Tibial nerve (tissue), 4 donors: ENCODE measurements around the gene ZCCHC3. TPM values are rescaled to one million over a fixed set of nuclear protein-coding genes. Genes with fewer than 3 reads are reported as not detected.
"Not testable (repeated sequence)": the region's sequence is repeated elsewhere in the genome, so short reads cannot be mapped to it uniquely, and the experiment has no call there.

ENCODE experiments used
- DNase-seq, 2 donors: peaks; one replicate each; pipeline ENCODE4 v3.0.0-alpha.2; 2019; ENCODE audit warnings: low spot score in 2 of 2
- H3K27ac ChIP-seq, 4 donors: fragments of 200-600 bp; sonication (generic) in 3 of 4; one replicate each; pipeline ENCODE4 v1.5.1; 2017 to 2019; ENCODE audit warnings: mild to moderate bottlenecking in 1 of 4
- H3K27me3 ChIP-seq, 2 donors: fragments of 200-600 bp; sonication (generic) in 1 of 2; one replicate each; pipeline versions ENCODE4 v1.5.1 to v1.6.0; 2017 to 2019
- H3K36me3 ChIP-seq, 3 donors: fragments of 200-600 bp; sonication (generic); one replicate each; pipeline ENCODE4 v1.5.1; 2018 to 2019
- H3K4me1 ChIP-seq, 4 donors: fragments of 200-600 bp; sonication (generic) in 3 of 4; one replicate each; pipeline ENCODE4 v1.5.1; 2017 to 2019
- H3K4me3 ChIP-seq, 4 donors: fragments of 200-600 bp; sonication (generic) in 3 of 4; one replicate each; pipeline ENCODE4 v1.5.1; 2017 to 2019; ENCODE audit warnings: mild to moderate bottlenecking in 1 of 4, moderate library complexity in 1 of 4
- H3K9me3 ChIP-seq, 4 donors: fragments of 200-600 bp; sonication (generic) in 3 of 4; one replicate each; pipeline ENCODE4 v1.5.1; 2017 to 2019
- CTCF ChIP-seq, 5 experiments: fragments of 200-600 bp in 3 of 5; fragments of 450-650 bp in 2 of 5; sonication (generic) in 3 of 5; IDR thresholded peaks; one replicate each; pipeline ENCODE4 v1.5.1; 2016 to 2019; ENCODE audit warnings: antibody characterized with exemption in 5 of 5, mild to moderate bottlenecking in 3 of 5, moderate library complexity in 2 of 5
- EP300 ChIP-seq, 2 donors: sonication (generic); formaldehyde crosslinking; IDR thresholded peaks; one replicate each; pipeline ENCODE4 v1.6.1; 2017; ENCODE audit warnings: antibody characterized with exemption in 2 of 2, mild to moderate bottlenecking in 1 of 2
- POLR2A ChIP-seq, 2 donors: fragments of 450-650 bp; IDR thresholded peaks; one replicate each; pipeline ENCODE4 v1.6.1; 2017; ENCODE audit warnings: antibody characterized with exemption in 2 of 2, mild to moderate bottlenecking in 2 of 2, moderate library complexity in 2 of 2
- WGBS, 2 donors: methylation state at CpG; one replicate each; pipeline ENCODE4 v1.1.5; 2018; 5-methylcytosine and 5-hydroxymethylcytosine counted together
- total RNA-seq, 4 donors: library from RNA; depleted of rRNA; stranded (reverse); fragments of >200 nt; gene quantifications; one replicate each; pipeline ENCODE4 v1.1.0, GENCODE V29; 2016

The ZCCHC3 gene
- total RNA-seq, 4 donors from 2014 or later = 12.0 to 24.9 (median 20.6) TPM

GRCh38 chr20:329851-330232, 32.5 kb downstream of the ZCCHC3 start:
- TF ChIP-seq POLR2A (IDR thresholded peaks at IDR 0.05) = no peak
- no peaks in the 10 kb centered on the region for H3K9me3 ChIP-seq
- peaks cover 0 to 53% (median 13%) of the 10 kb centered on the region in 4 donors for H3K4me1 ChIP-seq
- peak overlapping the region in 2 of 4 donors; percentile 94 to 99 for H3K27ac ChIP-seq
- WGBS, 2 donors = 73 to 83% methylated on average over 4 of the region's 4 CpGs
- no peak overlapping the region for H3K4me3 ChIP-seq
- no peak for DNase-seq
- H3K27me3 ChIP-seq = no peaks in the 10 kb centered on the region
- H3K36me3 ChIP-seq = peaks cover 0 to 6% (median 0%) of the 10 kb centered on the region in 3 donors

GRCh38 chr20:330233-331149, 33.1 kb downstream of the ZCCHC3 start:
- Histone ChIP-seq H3K4me1 (peaks cover 0 to 52% (median 13%) of the 10 kb centered on the region in 4 donors), H3K27me3 (no peaks in the 10 kb centered on the region), H3K4me3 (no peak overlapping the region), H3K9me3 (no peaks in the 10 kb centered on the region), H3K36me3 (peaks cover 0 to 6% (median 0%) of the 10 kb centered on the region in 3 donors), H3K27ac (peak overlapping the region in 3 of 4 donors; percentile 52 to 99 (median 94))
- 36 to 50% methylated on average over 13 to 16 of the region's 16 CpGs for WGBS, 2 donors
- DNase-seq = no peak
- TF ChIP-seq CTCF (IDR thresholded peaks at IDR 0.05) (peak; percentile 76 to 90 (median 85)), EP300 (IDR thresholded peaks at IDR 0.05) (peak in 1 of 2 donors; percentile 12), POLR2A (IDR thresholded peaks at IDR 0.05) (no peak)

- Histone ChIP-seq H3K27ac (no peak overlapping the region), H3K4me1 (peaks cover 0 to 19% (median 6%) of the 10 kb centered on the region in 4 donors), H3K9me3 (no peaks in the 10 kb centered on the region), H3K36me3 (peaks cover 0 to 6% (median 0%) of the 10 kb centered on the region in 3 donors), H3K27me3 (no peaks in the 10 kb centered on the region), H3K4me3 (no peak overlapping the region)
- TF ChIP-seq EP300 (IDR thresholded peaks at IDR 0.05) (no peak), POLR2A (IDR thresholded peaks at IDR 0.05) (no peak), CTCF (IDR thresholded peaks at IDR 0.05) (no peak)
- no peak for DNase-seq
- WGBS, 2 donors = 92 to 98% methylated on average over 8 of the region's 8 CpGs
Measured at GRCh38 chr20:334578-334977, 37.2 kb downstream of the ZCCHC3 start.

GRCh38 chr20:336040-336439, 38.7 kb downstream of the ZCCHC3 start:
- H3K27me3 ChIP-seq, H3K4me3 ChIP-seq, H3K9me3 ChIP-seq, H3K27ac ChIP-seq, H3K4me1 ChIP-seq, H3K36me3 ChIP-seq, DNase-seq: not testable (repeated sequence)
- 94 to 100% methylated on average over 1 of the region's 1 CpG for WGBS, 2 donors

GRCh38 chr20:341682-342081, 44.3 kb downstream of the ZCCHC3 start:
- DNase-seq = no peak
- Histone ChIP-seq H3K27ac (no peak overlapping the region), H3K27me3 (no peaks in the 10 kb centered on the region), H3K4me1 (peaks cover 0 to 7% (median 3%) of the 10 kb centered on the region in 4 donors), H3K4me3 (no peak overlapping the region), H3K9me3 (peaks cover 0 to 5% (median 0%) of the 10 kb centered on the region in 4 donors), H3K36me3 (peaks cover 0 to 4% (median 0%) of the 10 kb centered on the region in 3 donors)
- TF ChIP-seq POLR2A (IDR thresholded peaks at IDR 0.05) = no peak
- TF ChIP-seq CTCF (IDR thresholded peaks at IDR 0.05) = no peak
- TF ChIP-seq EP300 (IDR thresholded peaks at IDR 0.05) = no peak
- 63 to 64% methylated on average over 2 of the region's 2 CpGs for WGBS, 2 donors

GRCh38 chr20:343107-343506, 45.7 kb downstream of the ZCCHC3 start:
- Histone ChIP-seq H3K27me3 (no peaks in the 10 kb centered on the region), H3K27ac (no peak overlapping the region), H3K9me3 (peaks cover 0 to 5% (median 0%) of the 10 kb centered on the region in 4 donors), H3K4me1 (peaks cover 0 to 9% (median 3%) of the 10 kb centered on the region in 4 donors), H3K36me3 (peaks cover 0 to 4% (median 0%) of the 10 kb centered on the region in 3 donors), H3K4me3 (no peak overlapping the region)
- DNase-seq = no peak
- TF ChIP-seq CTCF (IDR thresholded peaks at IDR 0.05) (no peak), POLR2A (IDR thresholded peaks at IDR 0.05) (no peak), EP300 (IDR thresholded peaks at IDR 0.05) (no peak)
